SK-N-SH treated with all-trans-retinoic acid at 6 μM for 48 hours (cell line): ENCODE data around the gene TYRP1.

Source experiments
- ATAC-seq: fragments of 200-7000 bp; cut with Tn5 transposase; 3 replicates; pipeline ENCODE4 v1.9.1; 2020; ENCODE audit warnings: mild to moderate bottlenecking, moderate library complexity
- BACH2 ChIP-seq: fragments of 250-450 bp; sonication (Bioruptor Pico); IDR thresholded peaks from 2 replicates; pipeline ENCODE4 v1.9.0; 2021; ENCODE audit warnings: mild to moderate bottlenecking, borderline replicate concordance
- CSDC2 ChIP-seq: fragments of 250-450 bp; sonication (Bioruptor Pico); IDR thresholded peaks from 2 replicates; pipeline ENCODE4 v1.5.0; 2020; ENCODE audit warnings: mild to moderate bottlenecking, moderate library complexity
- ESRRG ChIP-seq: fragments of 250-450 bp; sonication (Bioruptor Pico); IDR thresholded peaks from 2 replicates; pipeline ENCODE4 v1.6.1; 2021; ENCODE audit warnings: mild to moderate bottlenecking
- ISL1 ChIP-seq: fragments of 250-450 bp; sonication (Bioruptor Pico); IDR thresholded peaks from 2 replicates; pipeline ENCODE4 v2.1.2; 2022; ENCODE audit warnings: mild to moderate bottlenecking, moderate library complexity
- OSR1 ChIP-seq: fragments of 250-450 bp; sonication (Bioruptor Pico); IDR thresholded peaks from 2 replicates; pipeline ENCODE4 v1.8.0; 2022; ENCODE audit warnings: moderate library complexity, mild to moderate bottlenecking, inconsistent platforms
- RARB ChIP-seq: fragments of 250-450 bp; sonication (Bioruptor Pico); IDR thresholded peaks from 2 replicates; pipeline ENCODE4 v1.8.0; 2021; ENCODE audit warnings: mild to moderate bottlenecking, moderate library complexity
- SNAI2 ChIP-seq: fragments of 250-450 bp; sonication (Bioruptor Pico); IDR thresholded peaks from 2 replicates; pipeline ENCODE4 v1.5.0; 2020; ENCODE audit warnings: mild to moderate bottlenecking, moderate library complexity
- TCF4 ChIP-seq: fragments of 250-450 bp; sonication (Bioruptor Pico); IDR thresholded peaks from 2 replicates; pipeline ENCODE4 v1.8.0; 2021; ENCODE audit warnings: mild to moderate bottlenecking, moderate library complexity, borderline replicate concordance
- TOX ChIP-seq: fragments of 250-450 bp; sonication (Bioruptor Pico); IDR thresholded peaks from 2 replicates; pipeline ENCODE4 v1.8.0; 2021; ENCODE audit warnings: mild to moderate bottlenecking, moderate library complexity, borderline replicate concordance
- ZFP3 ChIP-seq: fragments of 250-450 bp; sonication (Bioruptor Pico); IDR thresholded peaks from 2 replicates; pipeline ENCODE4 v1.5.0; 2020; ENCODE audit warnings: mild to moderate bottlenecking, moderate library complexity
- ZFP30 ChIP-seq: fragments of 450-650 bp; formaldehyde crosslinking; IDR thresholded peaks from 2 replicates; pipeline ENCODE4 v1.5.0; 2022; ENCODE audit warnings: mild to moderate bottlenecking, moderate library complexity
- ZNF565 ChIP-seq: fragments of 450-650 bp; formaldehyde crosslinking; conservative IDR thresholded peaks from 2 replicates; pipeline ENCODE4 v1.5.0; 2020; ENCODE audit warnings: low read depth, mild to moderate bottlenecking, moderate library complexity
- ZNF8 ChIP-seq: fragments of 450-650 bp; formaldehyde crosslinking; IDR thresholded peaks from 2 replicates; pipeline ENCODE4 v1.5.0; 2020; ENCODE audit warnings: mild to moderate bottlenecking, moderate library complexity
- TF ChIP-seq, protein P1 (sequence below): fragments of 250-450 bp; sonication (Bioruptor Pico); IDR thresholded peaks from 2 replicates; pipeline ENCODE4 v1.5.0; 2020; ENCODE audit warnings: mild to moderate bottlenecking, moderate library complexity
- TF ChIP-seq, protein P2 (sequence below): fragments of 250-450 bp; sonication (Bioruptor Pico); IDR thresholded peaks from 2 replicates; pipeline ENCODE4 v1.5.1; 2020; ENCODE audit warnings: low read depth, mild to moderate bottlenecking, moderate library complexity
- TF ChIP-seq, protein P3 (sequence below): fragments of 250-450 bp; sonication (Bioruptor Pico); IDR thresholded peaks from 2 replicates; pipeline ENCODE4 v1.8.0; 2020; ENCODE audit warnings: mild to moderate bottlenecking, moderate library complexity, borderline replicate concordance
- TF ChIP-seq, protein P4 (sequence below): fragments of 250-450 bp; sonication (Bioruptor Pico); IDR thresholded peaks from 2 replicates; pipeline ENCODE4 v1.5.1; 2021; ENCODE audit warnings: mild to moderate bottlenecking, moderate library complexity
- TF ChIP-seq, protein P5 (sequence below): fragments of 250-450 bp; sonication (Bioruptor Pico); IDR thresholded peaks from 2 replicates; pipeline ENCODE4 v1.8.0; 2021; ENCODE audit warnings: low read depth, mild to moderate bottlenecking, moderate library complexity, borderline replicate concordance

Gene TYRP1

DNA sequence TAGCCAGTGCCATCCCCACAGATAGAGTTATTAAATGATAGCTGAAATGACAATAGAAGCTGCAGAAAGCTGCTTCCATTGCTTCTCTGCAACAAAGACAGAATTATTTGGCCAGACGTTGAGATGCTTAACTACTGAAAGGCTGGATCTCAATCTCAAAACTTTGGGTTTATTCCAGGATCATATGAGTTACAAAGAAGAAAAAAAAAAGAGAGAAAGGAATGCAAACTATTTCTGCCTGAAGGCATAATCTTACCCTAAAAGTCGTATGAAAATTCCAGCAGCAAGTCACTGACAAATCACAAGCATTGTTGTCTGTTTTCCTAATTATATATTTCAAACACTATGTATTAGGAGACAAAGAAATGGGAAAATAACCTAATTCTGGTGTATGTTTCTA lies 12.8 kb upstream of the TYRP1 start:
- TF ChIP-seq ISL1 (peak; percentile 79), RARB (no peak)
- ATAC-seq = peak; percentile 54

DNA sequence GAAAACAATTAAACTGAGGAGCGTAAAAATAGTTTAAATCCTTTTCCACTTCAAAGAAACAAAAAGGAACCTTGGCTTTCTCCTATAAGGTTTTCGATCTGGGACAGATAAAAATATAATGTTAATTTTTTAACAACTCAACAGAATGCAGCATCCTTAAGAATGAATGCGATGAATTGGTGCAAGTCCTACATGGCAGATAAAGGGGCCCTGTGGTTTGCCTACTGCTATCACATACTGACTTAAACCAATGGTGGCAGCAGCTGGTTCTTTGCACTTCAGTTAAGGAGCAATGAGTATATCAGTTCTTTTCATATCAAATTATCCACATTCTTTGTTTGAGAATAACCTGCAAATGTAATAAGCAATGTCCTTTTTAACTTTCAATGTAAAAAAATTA lies 12.4 kb upstream of the TYRP1 start:
- peak; percentile 50; the same call in 2 of the 3 replicates for ATAC-seq
- TF ChIP-seq TCF4 (CRISPR knock-in tag) = no peak
- TF ChIP-seq TOX (CRISPR knock-in tag) = no peak
- TF ChIP-seq, protein P1, sequence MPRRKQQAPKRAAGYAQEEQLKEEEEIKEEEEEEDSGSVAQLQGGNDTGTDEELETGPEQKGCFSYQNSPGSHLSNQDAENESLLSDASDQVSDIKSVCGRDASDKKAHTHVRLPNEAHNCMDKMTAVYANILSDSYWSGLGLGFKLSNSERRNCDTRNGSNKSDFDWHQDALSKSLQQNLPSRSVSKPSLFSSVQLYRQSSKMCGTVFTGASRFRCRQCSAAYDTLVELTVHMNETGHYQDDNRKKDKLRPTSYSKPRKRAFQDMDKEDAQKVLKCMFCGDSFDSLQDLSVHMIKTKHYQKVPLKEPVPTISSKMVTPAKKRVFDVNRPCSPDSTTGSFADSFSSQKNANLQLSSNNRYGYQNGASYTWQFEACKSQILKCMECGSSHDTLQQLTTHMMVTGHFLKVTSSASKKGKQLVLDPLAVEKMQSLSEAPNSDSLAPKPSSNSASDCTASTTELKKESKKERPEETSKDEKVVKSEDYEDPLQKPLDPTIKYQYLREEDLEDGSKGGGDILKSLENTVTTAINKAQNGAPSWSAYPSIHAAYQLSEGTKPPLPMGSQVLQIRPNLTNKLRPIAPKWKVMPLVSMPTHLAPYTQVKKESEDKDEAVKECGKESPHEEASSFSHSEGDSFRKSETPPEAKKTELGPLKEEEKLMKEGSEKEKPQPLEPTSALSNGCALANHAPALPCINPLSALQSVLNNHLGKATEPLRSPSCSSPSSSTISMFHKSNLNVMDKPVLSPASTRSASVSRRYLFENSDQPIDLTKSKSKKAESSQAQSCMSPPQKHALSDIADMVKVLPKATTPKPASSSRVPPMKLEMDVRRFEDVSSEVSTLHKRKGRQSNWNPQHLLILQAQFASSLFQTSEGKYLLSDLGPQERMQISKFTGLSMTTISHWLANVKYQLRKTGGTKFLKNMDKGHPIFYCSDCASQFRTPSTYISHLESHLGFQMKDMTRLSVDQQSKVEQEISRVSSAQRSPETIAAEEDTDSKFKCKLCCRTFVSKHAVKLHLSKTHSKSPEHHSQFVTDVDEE (CRISPR knock-in tag) = no peak
- no peak for TF ChIP-seq BACH2 (CRISPR knock-in tag)
- TF ChIP-seq, protein P2, sequence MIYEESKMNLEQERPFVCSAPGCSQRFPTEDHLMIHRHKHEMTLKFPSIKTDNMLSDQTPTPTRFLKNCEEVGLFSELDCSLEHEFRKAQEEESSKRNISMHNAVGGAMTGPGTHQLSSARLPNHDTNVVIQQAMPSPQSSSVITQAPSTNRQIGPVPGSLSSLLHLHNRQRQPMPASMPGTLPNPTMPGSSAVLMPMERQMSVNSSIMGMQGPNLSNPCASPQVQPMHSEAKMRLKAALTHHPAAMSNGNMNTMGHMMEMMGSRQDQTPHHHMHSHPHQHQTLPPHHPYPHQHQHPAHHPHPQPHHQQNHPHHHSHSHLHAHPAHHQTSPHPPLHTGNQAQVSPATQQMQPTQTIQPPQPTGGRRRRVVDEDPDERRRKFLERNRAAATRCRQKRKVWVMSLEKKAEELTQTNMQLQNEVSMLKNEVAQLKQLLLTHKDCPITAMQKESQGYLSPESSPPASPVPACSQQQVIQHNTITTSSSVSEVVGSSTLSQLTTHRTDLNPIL (CRISPR knock-in tag) = no peak
- TF ChIP-seq ESRRG (CRISPR knock-in tag) = no peak
- TF ChIP-seq ZNF8 (CRISPR knock-in tag) = no peak
- no peak for TF ChIP-seq SNAI2 (CRISPR knock-in tag)
- no peak for TF ChIP-seq ISL1
- TF ChIP-seq OSR1 (CRISPR knock-in tag) = no peak
- TF ChIP-seq, protein P3, sequence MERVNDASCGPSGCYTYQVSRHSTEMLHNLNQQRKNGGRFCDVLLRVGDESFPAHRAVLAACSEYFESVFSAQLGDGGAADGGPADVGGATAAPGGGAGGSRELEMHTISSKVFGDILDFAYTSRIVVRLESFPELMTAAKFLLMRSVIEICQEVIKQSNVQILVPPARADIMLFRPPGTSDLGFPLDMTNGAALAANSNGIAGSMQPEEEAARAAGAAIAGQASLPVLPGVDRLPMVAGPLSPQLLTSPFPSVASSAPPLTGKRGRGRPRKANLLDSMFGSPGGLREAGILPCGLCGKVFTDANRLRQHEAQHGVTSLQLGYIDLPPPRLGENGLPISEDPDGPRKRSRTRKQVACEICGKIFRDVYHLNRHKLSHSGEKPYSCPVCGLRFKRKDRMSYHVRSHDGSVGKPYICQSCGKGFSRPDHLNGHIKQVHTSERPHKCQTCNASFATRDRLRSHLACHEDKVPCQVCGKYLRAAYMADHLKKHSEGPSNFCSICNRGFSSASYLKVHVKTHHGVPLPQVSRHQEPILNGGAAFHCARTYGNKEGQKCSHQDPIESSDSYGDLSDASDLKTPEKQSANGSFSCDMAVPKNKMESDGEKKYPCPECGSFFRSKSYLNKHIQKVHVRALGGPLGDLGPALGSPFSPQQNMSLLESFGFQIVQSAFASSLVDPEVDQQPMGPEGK (CRISPR knock-in tag) = no peak
- TF ChIP-seq CSDC2 = no peak
- TF ChIP-seq, protein P4, sequence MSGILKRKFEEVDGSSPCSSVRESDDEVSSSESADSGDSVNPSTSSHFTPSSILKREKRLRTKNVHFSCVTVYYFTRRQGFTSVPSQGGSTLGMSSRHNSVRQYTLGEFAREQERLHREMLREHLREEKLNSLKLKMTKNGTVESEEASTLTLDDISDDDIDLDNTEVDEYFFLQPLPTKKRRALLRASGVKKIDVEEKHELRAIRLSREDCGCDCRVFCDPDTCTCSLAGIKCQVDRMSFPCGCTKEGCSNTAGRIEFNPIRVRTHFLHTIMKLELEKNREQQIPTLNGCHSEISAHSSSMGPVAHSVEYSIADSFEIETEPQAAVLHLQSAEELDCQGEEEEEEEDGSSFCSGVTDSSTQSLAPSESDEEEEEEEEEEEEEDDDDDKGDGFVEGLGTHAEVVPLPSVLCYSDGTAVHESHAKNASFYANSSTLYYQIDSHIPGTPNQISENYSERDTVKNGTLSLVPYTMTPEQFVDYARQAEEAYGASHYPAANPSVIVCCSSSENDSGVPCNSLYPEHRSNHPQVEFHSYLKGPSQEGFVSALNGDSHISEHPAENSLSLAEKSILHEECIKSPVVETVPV = no peak
- TF ChIP-seq ZNF565 (CRISPR knock-in tag) = no peak
- TF ChIP-seq RARB = no peak
- TF ChIP-seq, protein P5, sequence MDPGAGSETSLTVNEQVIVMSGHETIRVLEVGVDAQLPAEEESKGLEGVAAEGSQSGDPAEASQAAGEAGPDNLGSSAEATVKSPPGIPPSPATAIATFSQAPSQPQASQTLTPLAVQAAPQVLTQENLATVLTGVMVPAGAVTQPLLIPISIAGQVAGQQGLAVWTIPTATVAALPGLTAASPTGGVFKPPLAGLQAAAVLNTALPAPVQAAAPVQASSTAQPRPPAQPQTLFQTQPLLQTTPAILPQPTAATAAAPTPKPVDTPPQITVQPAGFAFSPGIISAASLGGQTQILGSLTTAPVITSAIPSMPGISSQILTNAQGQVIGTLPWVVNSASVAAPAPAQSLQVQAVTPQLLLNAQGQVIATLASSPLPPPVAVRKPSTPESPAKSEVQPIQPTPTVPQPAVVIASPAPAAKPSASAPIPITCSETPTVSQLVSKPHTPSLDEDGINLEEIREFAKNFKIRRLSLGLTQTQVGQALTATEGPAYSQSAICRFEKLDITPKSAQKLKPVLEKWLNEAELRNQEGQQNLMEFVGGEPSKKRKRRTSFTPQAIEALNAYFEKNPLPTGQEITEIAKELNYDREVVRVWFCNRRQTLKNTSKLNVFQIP (CRISPR knock-in tag) = no peak
- TF ChIP-seq ZFP30 = no peak

DNA sequence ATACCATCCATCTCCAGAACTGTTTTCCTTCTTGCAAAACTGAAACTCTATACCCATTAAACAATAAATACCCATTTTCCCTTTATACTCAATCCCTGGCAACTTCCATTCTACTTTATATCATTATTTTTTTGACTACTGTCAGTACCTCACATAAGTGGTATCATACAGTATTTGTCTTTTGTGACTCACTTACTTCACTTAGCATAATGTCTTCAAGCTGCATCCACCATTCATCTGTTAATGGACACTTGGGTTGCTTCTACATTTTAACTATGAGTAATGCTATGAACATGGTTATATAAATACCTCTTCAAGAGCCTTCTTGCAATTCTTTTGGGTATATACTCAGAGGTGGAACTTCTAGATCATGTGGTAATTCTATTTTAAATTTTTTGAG lies 11.6 kb upstream of the TYRP1 start:
- ATAC-seq = peak; percentile 63
- TF ChIP-seq, protein P3 (CRISPR knock-in tag) = no peak
- TF ChIP-seq ISL1 (peak; percentile 96), TOX (CRISPR knock-in tag) (no peak), ZFP30 (no peak), ZFP3 (CRISPR knock-in tag) (peak; percentile 53; the same call in 1 of the 2 replicates), ESRRG (CRISPR knock-in tag) (no peak), ZNF8 (CRISPR knock-in tag) (no peak), RARB (no peak)
- TF ChIP-seq, protein P4 = no peak
- TF ChIP-seq, protein P2 (CRISPR knock-in tag) = peak; percentile 64; the same call in 1 of the 2 replicates
- TF ChIP-seq, all 23 proteins: peak for 3
